NT2/D1 (cell line): ENCODE data around the gene IL18.

Source experiments
- DNase-seq: peaks from one replicate; pipeline ENCODE4 v3.0.0-alpha.2; 2011; ENCODE audit warnings: low read depth, low spot score
- H3K27me3 ChIP-seq: 2 replicates; pipeline ENCODE4 v1.6.0; 2011; ENCODE audit warnings: mild to moderate bottlenecking; ENCODE audit not compliant: insufficient read length, insufficient read depth
- H3K36me3 ChIP-seq: 2 replicates; pipeline ENCODE4 v1.6.1; 2011; ENCODE audit warnings: mild to moderate bottlenecking, low read length, mixed read lengths; ENCODE audit not compliant: insufficient read depth, insufficient read length
- H3K4me1 ChIP-seq: 2 replicates; pipeline ENCODE4 v1.5.1; 2011; ENCODE audit not compliant: insufficient read depth, insufficient read length
- H3K4me3 ChIP-seq: 2 replicates; pipeline ENCODE4 v1.5.1; 2011; ENCODE audit warnings: low read depth; ENCODE audit not compliant: insufficient read length
- H3K9ac ChIP-seq: 2 replicates; pipeline ENCODE4 v1.6.0; 2011; ENCODE audit warnings: low read depth; ENCODE audit not compliant: insufficient read length
- H3K9me3 ChIP-seq: 2 replicates; pipeline ENCODE4 v1.5.1; 2011; ENCODE audit warnings: mild to moderate bottlenecking, low read length; ENCODE audit not compliant: insufficient read depth
- SUZ12 ChIP-seq: IDR thresholded peaks from 2 replicates; pipeline ENCODE4 v1.6.1; 2011; ENCODE audit not compliant: insufficient read length, insufficient read depth; ENCODE audit errors: extremely low read depth
- YY1 ChIP-seq: IDR thresholded peaks from 2 replicates; pipeline ENCODE4 v1.6.1; 2011; ENCODE audit not compliant: insufficient read length, insufficient read depth
- ZNF274 ChIP-seq: IDR thresholded peaks from 2 replicates; pipeline ENCODE4 v1.6.1; 2011; ENCODE audit warnings: mild to moderate bottlenecking, low read depth, low read length

Gene IL18

GRCh38 chr11:112132737-112133136, 31.2 kb downstream of the IL18 start:
- Histone ChIP-seq H3K9me3 (no peaks in the 10 kb centered on the region), H3K27me3 (no peaks in the 10 kb centered on the region), H3K4me3 (no peak overlapping the region), H3K9ac (no peak overlapping the region), H3K4me1 (no peaks in the 10 kb centered on the region), H3K36me3 (no peaks in the 10 kb centered on the region)
- DNase-seq, result no peak
- TF ChIP-seq SUZ12 (no peak), ZNF274 (no peak), YY1 (no peak)

DNA sequence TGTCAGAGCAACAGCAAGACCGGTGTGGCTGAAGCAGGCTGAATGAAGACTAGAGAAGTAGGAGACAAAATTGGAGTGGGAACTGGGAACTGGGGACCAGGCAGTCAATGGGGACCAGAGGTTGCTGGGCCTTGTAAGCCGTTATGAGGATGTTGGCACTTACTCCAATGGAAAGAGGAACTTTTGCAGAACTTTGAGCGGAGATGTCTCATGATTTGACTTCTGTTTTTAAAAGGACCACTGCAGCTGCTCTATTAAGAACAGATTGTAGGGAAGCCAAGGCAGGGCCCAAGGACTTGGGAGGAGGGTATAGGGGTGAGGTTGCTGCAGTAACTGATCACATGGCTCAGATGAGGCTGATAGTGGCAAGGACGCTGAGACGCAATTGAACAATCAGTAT, 34.2 kb downstream of the IL18 start:
- no peak for DNase-seq
- no peaks in the 10 kb centered on the region for H3K9me3 ChIP-seq
- no peaks in the 10 kb centered on the region for H3K36me3 ChIP-seq
- TF ChIP-seq YY1 (no peak), SUZ12 (no peak), ZNF274 (no peak)
- no peaks in the 10 kb centered on the region for H3K4me1 ChIP-seq
- H3K9ac ChIP-seq, result no peak overlapping the region
- H3K27me3 ChIP-seq, result no peaks in the 10 kb centered on the region
- no peak overlapping the region for H3K4me3 ChIP-seq

DNA sequence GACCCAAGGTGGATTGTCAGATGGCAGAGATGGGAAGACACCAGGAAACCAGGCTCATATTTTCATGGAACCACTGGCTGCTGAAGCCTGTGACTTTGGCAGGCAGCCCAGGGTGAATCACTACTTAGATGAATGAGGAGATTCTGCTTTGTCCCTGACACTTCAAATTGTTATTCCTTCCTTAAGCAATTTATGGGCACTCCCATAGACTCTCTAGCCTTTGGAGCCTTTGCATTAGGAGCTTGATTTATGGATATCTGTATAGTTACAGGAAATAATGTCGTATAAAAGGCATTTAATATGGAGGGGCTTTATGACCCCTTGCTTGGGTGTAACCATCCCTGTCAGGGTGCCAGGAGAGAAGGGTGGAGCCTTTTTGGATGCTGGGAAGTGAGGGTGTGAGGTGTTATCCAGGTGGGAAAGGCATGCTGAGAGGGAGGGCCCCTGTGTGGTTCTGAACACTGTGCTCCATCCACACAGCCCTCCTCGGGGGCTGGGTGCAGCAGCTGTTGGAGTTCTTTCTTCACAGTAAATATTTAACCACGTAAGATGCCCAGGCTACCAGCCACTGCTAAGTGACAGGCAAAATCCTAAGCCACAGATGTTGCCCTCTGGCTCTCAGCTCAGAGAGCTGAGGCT, 35.3 kb downstream of the IL18 start:
- TF ChIP-seq YY1 (no peak), ZNF274 (no peak), SUZ12 (no peak)

GRCh38 chr11:112127056-112127455, 36.8 kb downstream of the IL18 start:
- H3K4me3 ChIP-seq, result no peak overlapping the region
- H3K9me3 ChIP-seq, result no peaks in the 10 kb centered on the region
- H3K9ac ChIP-seq, result no peak overlapping the region
- no peaks in the 10 kb centered on the region for H3K27me3 ChIP-seq
- no peak for TF ChIP-seq SUZ12
- TF ChIP-seq YY1, result no peak
- no peak for TF ChIP-seq ZNF274
- H3K36me3 ChIP-seq, result no peaks in the 10 kb centered on the region
- no peak for DNase-seq
- no peaks in the 10 kb centered on the region for H3K4me1 ChIP-seq

More for the DNA sequence above, 35.3 kb downstream of the IL18 start:
- no peaks in the 10 kb centered on the region for H3K9me3 ChIP-seq
- H3K36me3 ChIP-seq, result no peaks in the 10 kb centered on the region
- no peak for DNase-seq
- no peaks in the 10 kb centered on the region for H3K4me1 ChIP-seq
- no peak overlapping the region for H3K9ac ChIP-seq
- H3K4me3 ChIP-seq, result no peak overlapping the region
- H3K27me3 ChIP-seq, result no peaks in the 10 kb centered on the region

- Histone ChIP-seq H3K36me3 (no peaks in the 10 kb centered on the region), H3K4me3 (no peak overlapping the region), H3K27me3 (no peaks in the 10 kb centered on the region), H3K9ac (no peak overlapping the region), H3K4me1 (no peaks in the 10 kb centered on the region), H3K9me3 (no peaks in the 10 kb centered on the region)
- DNase-seq, result no peak
- no peak for TF ChIP-seq YY1
- TF ChIP-seq ZNF274, result no peak
- no peak for TF ChIP-seq SUZ12
These were observed 40.8 kb downstream of the IL18 start for GRCh38 chr11:112123129-112123528.

- no peaks in the 10 kb centered on the region for H3K27me3 ChIP-seq
- TF ChIP-seq YY1, result no peak
- H3K4me1 ChIP-seq, result no peaks in the 10 kb centered on the region
- no peaks in the 10 kb centered on the region for H3K36me3 ChIP-seq
- H3K4me3 ChIP-seq, result no peak overlapping the region
- H3K9ac ChIP-seq, result no peak overlapping the region
- H3K9me3 ChIP-seq, result no peaks in the 10 kb centered on the region
- no peak for DNase-seq
These were observed 41.8 kb downstream of the IL18 start for GRCh38 chr11:112121981-112122615.

DNA sequence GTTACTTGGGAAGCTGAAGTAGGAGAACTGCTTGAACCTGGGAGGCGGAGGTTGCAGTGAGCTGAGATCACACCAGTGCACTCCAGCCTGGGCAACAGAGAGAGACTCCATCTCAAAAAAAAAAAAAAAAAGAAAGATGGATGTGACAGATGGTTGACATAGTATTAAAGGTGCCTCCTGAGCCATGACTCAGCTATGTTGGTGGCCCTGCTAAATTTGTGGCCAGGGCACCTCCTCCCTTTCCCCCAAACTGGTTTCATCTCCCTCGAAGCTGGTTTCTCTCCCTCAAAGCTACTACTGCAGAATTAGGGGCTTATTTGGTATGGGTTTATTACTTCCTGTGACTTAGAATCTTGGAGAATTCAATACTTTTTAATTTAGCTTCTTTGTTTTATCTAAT, 45.7 kb downstream of the IL18 start:
- no peak for DNase-seq
- H3K4me1 ChIP-seq, result no peaks in the 10 kb centered on the region
- no peaks in the 10 kb centered on the region for H3K9me3 ChIP-seq
- H3K9ac ChIP-seq, result no peak overlapping the region
- no peaks in the 10 kb centered on the region for H3K27me3 ChIP-seq
- no peak overlapping the region for H3K4me3 ChIP-seq
- no peaks in the 10 kb centered on the region for H3K36me3 ChIP-seq
- no peak for TF ChIP-seq SUZ12
- TF ChIP-seq YY1, result no peak
- TF ChIP-seq ZNF274, result no peak

DNA sequence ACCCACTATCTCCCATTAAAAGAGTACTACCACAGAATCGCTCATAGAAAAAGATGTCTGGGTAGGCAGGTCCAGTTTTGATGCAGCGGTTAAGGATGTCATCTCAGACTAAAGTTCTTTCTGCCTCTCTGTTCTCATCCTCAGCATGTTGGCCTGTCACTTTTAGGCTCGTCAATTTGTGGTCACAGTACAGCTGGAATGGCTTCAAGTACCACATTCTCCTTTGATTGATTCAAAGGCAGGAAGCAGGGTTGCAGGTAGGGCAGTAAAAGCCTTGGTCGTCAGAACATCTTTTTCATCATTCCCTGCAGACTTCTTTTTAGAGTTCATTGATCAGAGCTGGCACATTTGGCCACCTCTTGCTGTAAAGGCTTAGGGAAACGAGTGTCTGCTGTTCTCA, 48.5 kb downstream of the IL18 start:
- Histone ChIP-seq H3K4me3 (no peak overlapping the region), H3K4me1 (no peaks in the 10 kb centered on the region), H3K27me3 (no peaks in the 10 kb centered on the region), H3K36me3 (no peaks in the 10 kb centered on the region), H3K9me3 (no peaks in the 10 kb centered on the region), H3K9ac (no peak overlapping the region)
- TF ChIP-seq SUZ12, result no peak
- no peak for TF ChIP-seq YY1
- no peak for TF ChIP-seq ZNF274
- DNase-seq, result no peak
